HL-60/S4 treated with retinoic acid at 250 ng/mL for 4 days and 3 days (cell line): ENCODE data around the gene URB1.

Experiments
- in situ Hi-C: fragments of 300-500 bp; cut with MboI; formaldehyde crosslinking; loops from 2 replicates; pipeline ENCODE4 v1.7.0; 2022; ENCODE audit warnings: low sequenced_read_pairs

Gene URB1

DNA sequence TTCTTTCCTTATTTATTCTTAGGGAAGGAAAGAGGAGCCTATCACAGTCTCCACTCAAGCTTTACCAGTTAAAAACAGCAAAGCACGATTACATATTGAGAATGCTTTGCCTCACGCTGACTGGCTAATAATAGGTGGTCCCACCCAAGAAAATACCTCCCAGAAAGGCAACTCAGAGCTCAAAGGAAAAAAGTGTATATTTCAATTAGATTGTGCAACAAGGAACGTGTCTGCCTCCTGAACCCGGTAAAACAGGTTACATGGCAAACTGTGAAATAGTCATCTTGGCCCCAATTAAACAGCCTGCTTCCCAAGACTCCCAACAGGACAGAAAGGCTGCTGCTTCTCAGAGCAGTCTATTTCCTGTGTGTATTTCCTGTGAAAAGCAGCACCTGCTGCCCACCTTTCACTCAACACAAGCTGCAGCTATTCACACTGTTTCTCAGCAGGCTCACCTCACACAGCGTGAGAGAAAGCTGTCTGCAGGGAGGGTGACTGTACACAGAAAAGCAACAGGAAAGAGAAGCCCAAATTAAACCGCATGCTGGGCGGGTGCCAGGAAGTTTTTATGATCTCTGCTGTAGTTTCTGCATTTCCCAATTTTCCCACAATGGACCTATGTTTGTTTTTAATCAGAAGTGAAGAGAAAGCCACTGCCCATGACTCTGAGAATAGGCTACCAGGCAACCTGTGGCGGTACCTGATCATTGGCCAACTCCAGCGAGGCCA, 44.0 kb downstream of the URB1 start:
- in situ Hi-C loops, result no loop called here

DNA sequence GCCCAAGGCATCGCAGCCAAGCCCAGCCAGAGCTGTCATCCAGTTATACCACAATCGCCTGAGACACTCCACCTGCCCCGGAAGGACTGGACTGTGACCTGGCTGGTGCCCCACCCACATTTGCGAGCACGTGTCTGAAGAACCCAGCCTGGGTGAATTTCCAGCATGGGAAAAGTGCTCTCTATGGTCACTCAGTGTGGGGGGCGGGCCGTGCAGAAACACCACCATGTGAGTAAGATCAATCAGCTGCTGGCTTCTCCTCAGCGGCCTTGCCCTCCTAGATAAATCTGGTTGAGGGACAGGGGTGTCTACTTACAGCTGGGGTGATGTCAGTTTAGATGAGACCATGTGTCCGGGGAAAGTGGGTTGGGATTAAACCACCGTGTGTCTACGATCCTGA, 44.8 kb downstream of the URB1 start:
- in situ Hi-C loops, result no loop called here

GRCh38 chr21:32347351-32347750, 45.5 kb downstream of the URB1 start:
- in situ Hi-C loops, result no loop called here

GRCh38 chr21:32346951-32347350, 45.9 kb downstream of the URB1 start:
- in situ Hi-C loops, result no loop called here

GRCh38 chr21:32340863-32341848, 51.7 kb downstream of the URB1 start:
- in situ Hi-C loops, result no loop called here

DNA sequence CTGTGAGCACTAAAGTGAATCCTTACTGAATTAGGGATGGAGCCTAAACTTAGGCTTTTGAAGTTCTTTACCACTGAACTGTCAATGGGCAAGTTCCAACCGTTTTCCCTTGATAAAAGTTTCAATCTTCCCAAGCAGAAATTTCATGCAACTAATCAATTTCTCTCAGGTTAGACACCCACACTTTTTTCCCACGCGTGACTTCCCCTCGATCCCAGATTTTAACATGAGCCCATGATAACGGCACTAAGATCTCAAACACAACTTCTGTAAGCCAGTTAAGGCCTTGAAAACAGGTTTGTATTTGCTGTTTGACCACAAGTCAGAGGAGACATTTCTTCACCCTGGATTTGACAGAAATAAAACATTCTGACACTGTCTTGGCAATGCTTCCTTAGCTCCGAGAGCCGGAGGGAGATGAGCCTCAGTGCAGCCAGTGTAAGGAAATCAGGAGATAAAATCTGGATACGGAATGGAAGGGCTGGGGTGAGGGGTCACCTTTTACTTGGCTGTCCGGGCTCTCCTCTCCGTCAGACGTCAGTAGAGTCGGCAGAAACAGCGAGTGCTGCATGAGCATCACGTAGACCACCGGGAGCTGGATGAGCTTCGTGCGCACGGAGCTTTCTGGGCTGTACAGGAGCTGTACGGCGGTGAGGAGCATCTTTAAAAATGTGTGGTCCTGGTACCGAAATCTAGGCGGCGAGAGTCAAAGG, 54.4 kb downstream of the URB1 start:
- in situ Hi-C loops, result no loop called here

DNA sequence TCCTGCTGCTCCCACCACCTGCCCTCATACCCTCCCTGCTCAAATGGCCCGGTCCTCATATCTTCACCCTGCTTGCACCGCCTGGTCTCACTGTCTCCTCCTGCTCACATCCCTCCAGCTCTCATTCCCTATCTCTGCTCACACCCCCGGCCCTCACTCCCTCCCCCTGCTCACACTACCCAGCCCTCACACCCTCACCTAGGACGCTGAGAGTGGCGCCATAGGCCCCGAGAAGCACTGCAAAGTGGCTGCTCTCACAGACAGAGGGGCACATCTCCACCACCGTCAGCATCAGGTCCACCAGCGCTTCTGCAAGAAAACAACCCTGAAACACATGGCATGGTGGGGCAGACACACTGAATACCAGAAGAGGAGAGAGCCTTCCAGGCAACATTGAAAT, 55.6 kb downstream of the URB1 start:
- in situ Hi-C loops, result no loop called here

DNA sequence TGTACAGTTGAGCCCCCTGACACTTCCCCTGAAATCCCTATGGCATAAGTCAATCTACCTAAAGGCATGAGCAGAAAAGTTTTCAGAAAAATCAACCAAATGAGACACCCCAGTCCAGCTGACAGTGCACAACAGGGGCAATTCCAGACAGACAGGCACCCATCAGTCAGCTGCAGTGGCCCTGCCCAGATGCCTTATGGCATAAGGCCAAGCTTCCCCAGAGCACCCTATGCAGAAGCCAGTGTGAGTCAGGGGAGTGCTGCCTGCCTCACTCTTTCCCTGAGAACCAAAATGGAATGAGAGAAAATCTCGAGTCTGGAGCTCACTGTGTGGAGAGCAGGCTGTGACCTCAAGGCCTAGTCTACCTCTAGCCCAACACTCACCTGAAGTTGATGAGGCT, 56.1 kb downstream of the URB1 start:
- in situ Hi-C loops, result no loop called here

- in situ Hi-C loops, result no loop called here
Measured at GRCh38 chr21:32335601-32336575, 56.9 kb downstream of the URB1 start.

- in situ Hi-C loops, result no loop called here
Measured at GRCh38 chr21:32334980-32335531, 57.8 kb downstream of the URB1 start.

- in situ Hi-C loops, result no loop called here
Measured at GRCh38 chr21:32333953-32334673, 58.7 kb downstream of the URB1 start.

GRCh38 chr21:32332463-32332951, 60.3 kb downstream of the URB1 start:
- in situ Hi-C loops, result no loop called here

DNA sequence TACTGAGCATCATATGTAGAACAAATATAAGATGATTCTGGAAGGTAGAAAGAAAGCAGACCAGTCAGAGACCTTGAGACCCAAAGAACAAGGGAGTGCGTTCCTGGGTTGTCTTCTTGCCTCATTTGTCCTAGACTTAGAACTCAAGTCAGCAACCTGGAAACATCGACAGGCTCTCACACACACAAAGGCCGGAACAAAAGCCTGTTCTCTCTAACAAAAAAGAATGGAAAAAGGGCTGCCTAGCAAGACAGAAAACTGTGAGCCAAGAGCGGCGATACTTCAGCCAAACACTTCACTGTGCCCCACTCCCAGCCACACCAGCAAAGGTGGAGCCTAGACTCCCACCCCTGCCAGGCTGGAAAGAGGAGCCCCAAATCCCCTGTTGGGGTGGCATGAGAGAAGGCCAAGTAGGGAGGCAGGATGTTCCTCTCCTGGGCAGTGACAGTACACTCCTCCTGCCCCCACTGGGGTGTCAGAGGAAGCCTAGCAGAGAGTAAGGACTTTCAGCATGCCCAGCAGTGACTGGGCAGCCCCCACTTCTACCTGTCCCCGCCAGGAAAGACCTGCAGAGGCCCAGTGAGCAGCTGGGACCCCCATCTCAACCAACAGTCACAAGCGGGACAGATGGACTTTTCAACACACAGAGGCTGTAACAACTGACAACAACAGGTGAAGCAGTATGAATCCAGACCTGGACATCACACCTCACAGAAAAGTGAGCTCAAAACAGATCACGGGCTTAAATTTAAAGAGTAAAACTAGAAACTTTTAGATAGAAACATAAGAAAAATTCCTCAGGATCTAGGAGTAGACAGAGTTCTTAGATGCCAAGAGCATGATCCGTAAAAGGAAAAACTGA, 61.1 kb downstream of the URB1 start:
- in situ Hi-C loops, result no loop called here

GRCh38 chr21:32330784-32331311, 62.0 kb downstream of the URB1 start:
- in situ Hi-C loops, result no loop called here

- in situ Hi-C loops, result no loop called here
Measured at GRCh38 chr21:32329776-32330175, 63.0 kb downstream of the URB1 start.

GRCh38 chr21:32329331-32329730, 63.5 kb downstream of the URB1 start:
- in situ Hi-C loops, result no loop called here

- in situ Hi-C loops, result no loop called here
Measured at GRCh38 chr21:32328595-32328994, 64.2 kb downstream of the URB1 start.

GRCh38 chr21:32325706-32326105, 67.1 kb downstream of the URB1 start:
- in situ Hi-C loops, result no loop called here
